ENCODE data around the gene CFAP210. TPM values are rescaled to one million over a fixed set of nuclear protein-coding genes. Genes with fewer than 3 reads are reported as not detected.

The CFAP210 gene
- total and polyA plus RNA-seq, 9 of the 15 experiments (the other 6 are each of a cell fraction or from before 2014, with no cell fraction given) = 0.75 to 3.6 (median 1.3) TPM

DNA sequence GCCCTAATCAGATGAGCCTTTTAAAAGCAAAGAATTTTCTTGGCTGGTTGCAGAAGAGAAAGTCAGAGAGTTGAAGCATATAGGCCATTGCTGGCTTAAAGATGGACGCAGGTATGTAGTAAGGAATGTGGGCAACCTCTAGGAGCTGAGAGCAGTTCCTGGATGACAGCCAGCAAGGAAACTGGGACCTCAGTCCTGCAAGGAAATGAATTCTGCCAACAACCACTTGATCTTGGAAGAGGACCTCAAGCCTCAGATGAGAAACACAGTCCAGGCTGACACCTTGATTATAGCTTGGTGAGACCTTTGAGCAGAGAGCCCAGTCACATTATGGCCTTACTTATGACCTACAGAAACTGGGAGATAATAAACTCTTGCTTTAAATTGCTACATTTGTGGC lies 15.8 kb upstream of the CFAP210 start:
- 76% methylated on average over 1 of the region's 1 CpG for WGBS (ENCODE audit: insufficient coverage, low coverage, missing lambda C conversion rate)
- no peak for TF ChIP-seq HCFC1 (IDR thresholded peaks at IDR 0.05; ENCODE audit: low read depth, low read length)
- TF ChIP-seq FOXJ2 (tag; IDR thresholded peaks at IDR 0.05) = no peak
- TF ChIP-seq RHOXF2B (CRISPR knock-in tag; conservative IDR thresholded peaks at IDR 0.05) = no peak
- TF ChIP-seq, protein P1, sequence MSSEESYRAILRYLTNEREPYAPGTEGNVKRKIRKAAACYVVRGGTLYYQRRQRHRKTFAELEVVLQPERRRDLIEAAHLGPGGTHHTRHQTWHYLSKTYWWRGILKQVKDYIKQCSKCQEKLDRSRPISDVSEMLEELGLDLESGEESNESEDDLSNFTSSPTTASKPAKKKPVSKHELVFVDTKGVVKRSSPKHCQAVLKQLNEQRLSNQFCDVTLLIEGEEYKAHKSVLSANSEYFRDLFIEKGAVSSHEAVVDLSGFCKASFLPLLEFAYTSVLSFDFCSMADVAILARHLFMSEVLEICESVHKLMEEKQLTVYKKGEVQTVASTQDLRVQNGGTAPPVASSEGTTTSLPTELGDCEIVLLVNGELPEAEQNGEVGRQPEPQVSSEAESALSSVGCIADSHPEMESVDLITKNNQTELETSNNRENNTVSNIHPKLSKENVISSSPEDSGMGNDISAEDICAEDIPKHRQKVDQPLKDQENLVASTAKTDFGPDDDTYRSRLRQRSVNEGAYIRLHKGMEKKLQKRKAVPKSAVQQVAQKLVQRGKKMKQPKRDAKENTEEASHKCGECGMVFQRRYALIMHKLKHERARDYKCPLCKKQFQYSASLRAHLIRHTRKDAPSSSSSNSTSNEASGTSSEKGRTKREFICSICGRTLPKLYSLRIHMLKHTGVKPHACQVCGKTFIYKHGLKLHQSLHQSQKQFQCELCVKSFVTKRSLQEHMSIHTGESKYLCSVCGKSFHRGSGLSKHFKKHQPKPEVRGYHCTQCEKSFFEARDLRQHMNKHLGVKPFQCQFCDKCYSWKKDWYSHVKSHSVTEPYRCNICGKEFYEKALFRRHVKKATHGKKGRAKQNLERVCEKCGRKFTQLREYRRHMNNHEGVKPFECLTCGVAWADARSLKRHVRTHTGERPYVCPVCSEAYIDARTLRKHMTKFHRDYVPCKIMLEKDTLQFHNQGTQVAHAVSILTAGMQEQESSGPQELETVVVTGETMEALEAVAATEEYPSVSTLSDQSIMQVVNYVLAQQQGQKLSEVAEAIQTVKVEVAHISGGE (CRISPR knock-in tag; IDR thresholded peaks at IDR 0.05) = no peak
- TF ChIP-seq NCOA1 (IDR thresholded peaks at IDR 0.05; ENCODE audit: low read depth) = no peak
- FAIRE-seq (peak; percentile 19), DNase-seq (ENCODE audit: extremely low read depth in 1 of 4, low spot score in 3 of 4) (no peak), ATAC-seq (no peak)
- in situ Hi-C loops (cut with MboI) = no loop called here
- Histone ChIP-seq H3K4me2 (ENCODE audit: insufficient read depth, low read length) (no peak overlapping the region), H3K9ac (ENCODE audit: insufficient read depth in 1 of 2, low read depth in 2 of 2, low read length in 2 of 2) (no peak overlapping the region), H3K27me3 (ENCODE audit: control insufficient read depth in 2 of 2, insufficient read depth in 2 of 2, low read length in 2 of 2) (no peaks in the 10 kb centered on the region), H3K36me3 (ENCODE audit: control insufficient read depth, insufficient read depth, low read length) (peaks cover 8% of the 10 kb centered on the region; the same call in 2 of the 3 replicates), H4K20me1 (replicated peaks; ENCODE audit: control insufficient read depth, insufficient read depth, low read length) (no peaks in the 10 kb centered on the region), H2AFZ (ENCODE audit: low read depth, low read length) (no peak overlapping the region), H3K4me3 (no peak overlapping the region), H3K79me2 (ENCODE audit: control insufficient read depth, insufficient read depth, low read length) (no peaks in the 10 kb centered on the region), H3K9me3 (replicated peaks; ENCODE audit: control insufficient read depth, insufficient read depth, low read depth, low read length) (no peaks in the 10 kb centered on the region), H3K4me1 (replicated peaks in 1 of 2; ENCODE audit: control insufficient read depth in 2 of 2, insufficient read depth in 2 of 2, low read length in 2 of 2) (peaks cover 4 to 18% of the 10 kb centered on the region in 2 experiments; a peak in 3 of 5 replicates), H3K27ac (ENCODE audit: extremely low read depth, low read depth, low read length) (no peak overlapping the region), H3K9me1 (ENCODE audit: control insufficient read depth, insufficient read depth, low read length) (no peaks in the 10 kb centered on the region)
- intact Hi-C loops (cut with micrococcal nuclease) = no loop called here
- ChIA-PET CTCF (ENCODE audit: low intra/inter-chr PET ratio) (no interaction called here), POLR2A (interaction anchor here (0.9 to 1.7 kb wide), 2 partner anchors 8 to 14 kb away, joined by 3 to 6 read pairs; no protein-coding TSS in a partner anchor)
- no TSS peak for BruUV-seq (replicated peaks)
